HEK293 (cell line): ENCODE results near the gene PNLDC1.

ENCODE experiments used
- CTCF ChIA-PET: fragments of 350-600 bp; formaldehyde crosslinking; extraction: SDS; loops from one replicate; lab custom pipeline; 2021; ENCODE audit warnings: antibody characterized with exemption; lab: Yijun Ruan, JAX
- POLR2A ChIA-PET: fragments of 300-600 bp; formaldehyde crosslinking; extraction: SDS; loops from one replicate; lab custom pipeline; 2020; ENCODE audit warnings: antibody characterized with exemption, inconsistent platforms; lab: Yijun Ruan, JAX
- H3K27ac ChIP-seq: fragments of 200-500 bp; sonication (Bioruptor generic); 2 replicates; pipeline ENCODE4 v1.5.1; 2014; ENCODE audit warnings: low read depth, low read length, control low read depth, inconsistent platforms; ENCODE audit errors: extremely low read depth
- H3K36me3 ChIP-seq, 2 experiments: fragments of 200-500 bp in 1 of 2; sonication (Bioruptor generic) in 1 of 2; 1 replicate in 1 of 2; 2 replicates in 1 of 2; pipeline ENCODE4 v1.5.1; 2014 to 2017; ENCODE audit warnings: inconsistent platforms in 2 of 2, low read length in 2 of 2; ENCODE audit not compliant: control insufficient read depth in 2 of 2, insufficient read depth in 1 of 2
- H3K4me1 ChIP-seq: fragments of 200-500 bp; sonication (Bioruptor generic); 2 replicates; pipeline ENCODE4 v1.5.1; 2014; ENCODE audit warnings: mild to moderate bottlenecking, low read length, inconsistent platforms; ENCODE audit not compliant: control insufficient read depth, insufficient read depth
- H3K4me3 ChIP-seq: 2 replicates; pipeline ENCODE4 v1.5.1; 2011; ENCODE audit warnings: low read depth, mild to moderate bottlenecking, control low read depth, low read length, moderate library complexity
- H3K9me3 ChIP-seq: fragments of 200-500 bp; sonication (Bioruptor generic); 2 replicates; pipeline ENCODE4 v1.5.1; 2014; ENCODE audit warnings: low read depth, low read length, inconsistent platforms; ENCODE audit not compliant: control insufficient read depth, insufficient read depth
- FEZF1 ChIP-seq: fragments of 450-650 bp; formaldehyde crosslinking; IDR thresholded peaks from 2 replicates; pipeline ENCODE4 v1.5.1; 2016; ENCODE audit warnings: missing biosample characterization, missing genetic modification characterization
- PRDM1 ChIP-seq: fragments of 450-650 bp; formaldehyde crosslinking; IDR thresholded peaks from 2 replicates; pipeline ENCODE4; 2016; ENCODE audit warnings: missing biosample characterization, missing genetic modification characterization
- TRIM28 ChIP-seq: IDR thresholded peaks from 2 replicates; pipeline ENCODE4 v1.6.1; 2011; ENCODE audit warnings: low read length, control low read depth, borderline replicate concordance
- WT1 ChIP-seq: fragments of 450-650 bp; formaldehyde crosslinking; IDR thresholded peaks from 2 replicates; pipeline ENCODE4 v1.5.1; 2016; ENCODE audit warnings: missing biosample characterization, missing genetic modification characterization
- YY2 ChIP-seq: fragments of 450-650 bp; formaldehyde crosslinking; IDR thresholded peaks from 2 replicates; pipeline ENCODE4 v1.5.1; 2016; ENCODE audit warnings: missing biosample characterization, missing genetic modification characterization
- ZNF202 ChIP-seq: fragments of 450-650 bp; formaldehyde crosslinking; IDR thresholded peaks from 2 replicates; pipeline ENCODE4 v1.5.1; 2016; ENCODE audit warnings: missing biosample characterization, missing genetic modification characterization, borderline replicate concordance
- ZNF350 ChIP-seq: fragments of 450-650 bp; formaldehyde crosslinking; IDR thresholded peaks from 2 replicates; pipeline ENCODE4 v1.5.0; 2017; ENCODE audit warnings: missing biosample characterization, mild to moderate bottlenecking, missing genetic modification characterization
- ZNF394 ChIP-seq: fragments of 450-650 bp; formaldehyde crosslinking; IDR thresholded peaks from 2 replicates; pipeline ENCODE4 v1.5.1; 2016; ENCODE audit warnings: missing biosample characterization, missing genetic modification characterization, mild to moderate bottlenecking, moderate library complexity, borderline replicate concordance
- ZNF416 ChIP-seq: fragments of 450-650 bp; formaldehyde crosslinking; IDR thresholded peaks from 2 replicates; pipeline ENCODE4 v1.5.1; 2016; ENCODE audit warnings: missing biosample characterization, missing genetic modification characterization
- ZNF423 ChIP-seq: fragments of 450-650 bp; formaldehyde crosslinking; IDR thresholded peaks from 2 replicates; pipeline ENCODE4 v1.5.1; 2016; ENCODE audit warnings: missing biosample characterization, missing genetic modification characterization
- ZNF48 ChIP-seq: fragments of 450-650 bp; formaldehyde crosslinking; IDR thresholded peaks from 2 replicates; pipeline ENCODE4 v1.5.1; 2016; ENCODE audit warnings: missing biosample characterization, missing genetic modification characterization
- ZNF514 ChIP-seq: fragments of 450-650 bp; formaldehyde crosslinking; IDR thresholded peaks from 2 replicates; pipeline ENCODE4 v1.5.1; 2016; ENCODE audit warnings: missing biosample characterization, missing genetic modification characterization
- ZNF585B ChIP-seq: fragments of 450-650 bp; formaldehyde crosslinking; IDR thresholded peaks from 2 replicates; pipeline ENCODE4 v1.5.1; 2016; ENCODE audit warnings: missing biosample characterization, missing genetic modification characterization
- ZNF596 ChIP-seq: fragments of 450-650 bp; IDR thresholded peaks from 2 replicates; pipeline ENCODE4 v1.5.0; 2018; ENCODE audit warnings: missing biosample characterization, mild to moderate bottlenecking, missing genetic modification characterization, moderate library complexity
- ZNF600 ChIP-seq: fragments of 450-650 bp; formaldehyde crosslinking; IDR thresholded peaks from 2 replicates; pipeline ENCODE4 v1.5.1; 2016; ENCODE audit warnings: missing biosample characterization, missing genetic modification characterization
- ZNF677 ChIP-seq: fragments of 450-650 bp; IDR thresholded peaks from 2 replicates; pipeline ENCODE4 v1.5.0; 2018; ENCODE audit warnings: missing biosample characterization, mild to moderate bottlenecking, missing genetic modification characterization, moderate library complexity
- ZNF707 ChIP-seq: fragments of 450-650 bp; formaldehyde crosslinking; IDR thresholded peaks from 2 replicates; pipeline ENCODE4 v1.5.1; 2016; ENCODE audit warnings: missing biosample characterization, missing genetic modification characterization
- ZSCAN16 ChIP-seq: fragments of 450-650 bp; formaldehyde crosslinking; IDR thresholded peaks from 2 replicates; pipeline ENCODE4 v1.5.1; 2016; ENCODE audit warnings: missing biosample characterization, missing genetic modification characterization
- ZSCAN23 ChIP-seq: fragments of 450-650 bp; formaldehyde crosslinking; IDR thresholded peaks from 2 replicates; pipeline ENCODE4 v1.5.1; 2016; ENCODE audit warnings: missing biosample characterization, missing genetic modification characterization
- TF ChIP-seq, protein P1 (sequence below): fragments of 450-650 bp; formaldehyde crosslinking; IDR thresholded peaks from 2 replicates; pipeline ENCODE4 v1.5.1; 2017; ENCODE audit warnings: missing biosample characterization, missing genetic modification characterization
- TF ChIP-seq, protein P2 (sequence below): fragments of 450-650 bp; formaldehyde crosslinking; IDR thresholded peaks from 2 replicates; pipeline ENCODE4 v1.5.1; 2017; ENCODE audit warnings: missing biosample characterization, missing genetic modification characterization
- TF ChIP-seq, protein P3 (sequence below): fragments of 450-650 bp; formaldehyde crosslinking; IDR thresholded peaks from 2 replicates; pipeline ENCODE4 v1.5.1; 2016; ENCODE audit warnings: missing biosample characterization, missing genetic modification characterization, low read depth
- TF ChIP-seq, protein P4 (sequence below): fragments of 450-650 bp; formaldehyde crosslinking; IDR thresholded peaks from 2 replicates; pipeline ENCODE4 v1.5.1; 2017; ENCODE audit warnings: missing biosample characterization, missing genetic modification characterization
- TF ChIP-seq, protein P5 (sequence below): fragments of 450-650 bp; formaldehyde crosslinking; IDR thresholded peaks from 2 replicates; pipeline ENCODE4 v1.5.1; 2016; ENCODE audit warnings: missing biosample characterization, missing genetic modification characterization, borderline replicate concordance

PNLDC1 gene

DNA sequence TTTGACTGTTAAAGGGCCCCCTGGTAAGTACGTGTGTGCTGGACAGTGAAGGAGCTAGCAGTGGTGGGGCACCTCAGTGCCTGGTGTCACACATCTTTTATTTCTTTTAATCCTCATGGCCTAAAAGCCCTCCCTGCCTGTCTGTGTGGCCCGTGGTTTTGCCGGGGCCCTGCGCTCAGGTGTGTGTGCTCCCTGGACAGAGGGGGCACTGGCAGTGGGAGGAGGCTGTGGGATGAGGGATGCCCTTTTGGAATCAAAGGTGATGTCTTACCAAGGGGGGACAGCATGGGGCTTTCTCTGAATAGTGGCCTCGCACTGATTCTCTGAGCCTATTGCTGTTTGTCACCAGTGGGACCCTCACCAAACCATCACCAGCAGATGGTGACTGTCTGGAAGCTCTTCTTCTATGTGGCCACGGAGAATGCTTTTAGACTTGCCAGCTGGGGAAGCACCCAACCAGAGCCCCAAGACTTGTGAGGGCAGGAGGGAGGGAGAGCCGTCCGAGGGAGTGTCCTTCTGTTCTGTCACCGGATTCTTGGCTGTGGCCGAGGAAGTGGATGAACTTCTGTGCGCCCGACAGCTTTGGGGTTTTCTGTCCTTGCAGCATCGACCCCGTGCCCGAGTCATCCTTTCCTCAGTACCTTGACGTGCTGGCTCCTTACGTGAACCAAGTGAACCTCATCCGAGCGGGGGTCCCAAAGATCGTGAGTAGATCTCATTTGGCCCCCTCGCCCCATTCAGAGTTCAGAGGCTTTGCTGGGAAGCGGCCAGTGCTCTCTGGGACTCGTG is 18.1 kb downstream of the PNLDC1 start (continued):
- TF ChIP-seq, protein P1, sequence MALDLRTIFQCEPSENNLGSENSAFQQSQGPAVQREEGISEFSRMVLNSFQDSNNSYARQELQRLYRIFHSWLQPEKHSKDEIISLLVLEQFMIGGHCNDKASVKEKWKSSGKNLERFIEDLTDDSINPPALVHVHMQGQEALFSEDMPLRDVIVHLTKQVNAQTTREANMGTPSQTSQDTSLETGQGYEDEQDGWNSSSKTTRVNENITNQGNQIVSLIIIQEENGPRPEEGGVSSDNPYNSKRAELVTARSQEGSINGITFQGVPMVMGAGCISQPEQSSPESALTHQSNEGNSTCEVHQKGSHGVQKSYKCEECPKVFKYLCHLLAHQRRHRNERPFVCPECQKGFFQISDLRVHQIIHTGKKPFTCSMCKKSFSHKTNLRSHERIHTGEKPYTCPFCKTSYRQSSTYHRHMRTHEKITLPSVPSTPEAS (tag by site-specific recombination), result no peak
- TF ChIP-seq TRIM28, result no peak
- no peak for TF ChIP-seq ZNF596 (tag by site-specific recombination)
- no peak for TF ChIP-seq ZNF585B (tag by site-specific recombination)
- no peak for TF ChIP-seq ZSCAN23 (tag by site-specific recombination)
- no peak for TF ChIP-seq YY2 (tag by site-specific recombination)
- no peak for TF ChIP-seq ZNF514
- no peak for TF ChIP-seq ZNF48 (tag by site-specific recombination)
- TF ChIP-seq, all 188 proteins: peak for 0

DNA sequence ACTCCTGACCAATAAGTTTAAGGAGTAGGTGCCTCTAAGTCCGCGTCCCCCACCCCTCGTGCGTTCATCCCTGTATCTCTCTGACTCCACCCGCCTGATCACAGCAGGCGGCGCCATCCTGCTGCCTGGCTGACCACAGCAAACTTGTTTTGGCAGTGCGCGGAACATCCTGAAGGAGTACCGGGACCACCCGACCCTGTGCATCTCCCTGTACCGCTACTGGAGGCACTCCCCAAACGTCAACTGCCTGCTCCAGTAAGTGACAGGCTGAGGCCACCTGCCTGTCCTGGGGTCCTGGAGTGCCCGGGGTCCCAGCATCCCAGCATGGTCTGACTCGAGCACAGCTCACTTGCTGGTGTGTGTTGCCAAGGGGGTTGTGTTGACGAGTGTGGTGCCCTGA is 19.0 kb downstream of the PNLDC1 start:
- no peaks in the 10 kb centered on the region for H3K36me3 ChIP-seq
- no peaks in the 10 kb centered on the region for H3K9me3 ChIP-seq
- no peaks in the 10 kb centered on the region for H3K4me1 ChIP-seq
- no peak overlapping the region for H3K4me3 ChIP-seq
- POLR2A ChIA-PET, result no interaction called here
- H3K27ac ChIP-seq, result no peak overlapping the region
- TF ChIP-seq ZNF416 (no peak), ZNF600 (tag by site-specific recombination) (no peak), YY2 (tag by site-specific recombination) (no peak), ZNF394 (tag by site-specific recombination) (no peak), ZNF350 (tag by site-specific recombination) (no peak), ZNF677 (no peak), WT1 (no peak), ZNF423 (tag by site-specific recombination) (no peak), ZNF707 (tag by site-specific recombination) (no peak), PRDM1 (no peak), FEZF1 (tag by site-specific recombination) (no peak), ZNF202 (tag by site-specific recombination) (no peak), ZSCAN16 (tag by site-specific recombination) (no peak)
- TF ChIP-seq, protein P2, sequence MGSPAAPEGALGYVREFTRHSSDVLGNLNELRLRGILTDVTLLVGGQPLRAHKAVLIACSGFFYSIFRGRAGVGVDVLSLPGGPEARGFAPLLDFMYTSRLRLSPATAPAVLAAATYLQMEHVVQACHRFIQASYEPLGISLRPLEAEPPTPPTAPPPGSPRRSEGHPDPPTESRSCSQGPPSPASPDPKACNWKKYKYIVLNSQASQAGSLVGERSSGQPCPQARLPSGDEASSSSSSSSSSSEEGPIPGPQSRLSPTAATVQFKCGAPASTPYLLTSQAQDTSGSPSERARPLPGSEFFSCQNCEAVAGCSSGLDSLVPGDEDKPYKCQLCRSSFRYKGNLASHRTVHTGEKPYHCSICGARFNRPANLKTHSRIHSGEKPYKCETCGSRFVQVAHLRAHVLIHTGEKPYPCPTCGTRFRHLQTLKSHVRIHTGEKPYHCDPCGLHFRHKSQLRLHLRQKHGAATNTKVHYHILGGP (tag by site-specific recombination), result no peak
- TF ChIP-seq, protein P3, sequence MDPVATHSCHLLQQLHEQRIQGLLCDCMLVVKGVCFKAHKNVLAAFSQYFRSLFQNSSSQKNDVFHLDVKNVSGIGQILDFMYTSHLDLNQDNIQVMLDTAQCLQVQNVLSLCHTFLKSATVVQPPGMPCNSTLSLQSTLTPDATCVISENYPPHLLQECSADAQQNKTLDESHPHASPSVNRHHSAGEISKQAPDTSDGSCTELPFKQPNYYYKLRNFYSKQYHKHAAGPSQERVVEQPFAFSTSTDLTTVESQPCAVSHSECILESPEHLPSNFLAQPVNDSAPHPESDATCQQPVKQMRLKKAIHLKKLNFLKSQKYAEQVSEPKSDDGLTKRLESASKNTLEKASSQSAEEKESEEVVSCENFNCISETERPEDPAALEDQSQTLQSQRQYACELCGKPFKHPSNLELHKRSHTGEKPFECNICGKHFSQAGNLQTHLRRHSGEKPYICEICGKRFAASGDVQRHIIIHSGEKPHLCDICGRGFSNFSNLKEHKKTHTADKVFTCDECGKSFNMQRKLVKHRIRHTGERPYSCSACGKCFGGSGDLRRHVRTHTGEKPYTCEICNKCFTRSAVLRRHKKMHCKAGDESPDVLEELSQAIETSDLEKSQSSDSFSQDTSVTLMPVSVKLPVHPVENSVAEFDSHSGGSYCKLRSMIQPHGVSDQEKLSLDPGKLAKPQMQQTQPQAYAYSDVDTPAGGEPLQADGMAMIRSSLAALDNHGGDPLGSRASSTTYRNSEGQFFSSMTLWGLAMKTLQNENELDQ (tag by site-specific recombination), result no peak
- TF ChIP-seq, protein P4, sequence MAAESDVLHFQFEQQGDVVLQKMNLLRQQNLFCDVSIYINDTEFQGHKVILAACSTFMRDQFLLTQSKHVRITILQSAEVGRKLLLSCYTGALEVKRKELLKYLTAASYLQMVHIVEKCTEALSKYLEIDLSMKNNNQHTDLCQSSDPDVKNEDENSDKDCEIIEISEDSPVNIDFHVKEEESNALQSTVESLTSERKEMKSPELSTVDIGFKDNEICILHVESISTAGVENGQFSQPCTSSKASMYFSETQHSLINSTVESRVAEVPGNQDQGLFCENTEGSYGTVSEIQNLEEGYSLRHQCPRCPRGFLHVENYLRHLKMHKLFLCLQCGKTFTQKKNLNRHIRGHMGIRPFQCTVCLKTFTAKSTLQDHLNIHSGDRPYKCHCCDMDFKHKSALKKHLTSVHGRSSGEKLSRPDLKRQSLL (tag by site-specific recombination), result no peak
- TF ChIP-seq, protein P5, sequence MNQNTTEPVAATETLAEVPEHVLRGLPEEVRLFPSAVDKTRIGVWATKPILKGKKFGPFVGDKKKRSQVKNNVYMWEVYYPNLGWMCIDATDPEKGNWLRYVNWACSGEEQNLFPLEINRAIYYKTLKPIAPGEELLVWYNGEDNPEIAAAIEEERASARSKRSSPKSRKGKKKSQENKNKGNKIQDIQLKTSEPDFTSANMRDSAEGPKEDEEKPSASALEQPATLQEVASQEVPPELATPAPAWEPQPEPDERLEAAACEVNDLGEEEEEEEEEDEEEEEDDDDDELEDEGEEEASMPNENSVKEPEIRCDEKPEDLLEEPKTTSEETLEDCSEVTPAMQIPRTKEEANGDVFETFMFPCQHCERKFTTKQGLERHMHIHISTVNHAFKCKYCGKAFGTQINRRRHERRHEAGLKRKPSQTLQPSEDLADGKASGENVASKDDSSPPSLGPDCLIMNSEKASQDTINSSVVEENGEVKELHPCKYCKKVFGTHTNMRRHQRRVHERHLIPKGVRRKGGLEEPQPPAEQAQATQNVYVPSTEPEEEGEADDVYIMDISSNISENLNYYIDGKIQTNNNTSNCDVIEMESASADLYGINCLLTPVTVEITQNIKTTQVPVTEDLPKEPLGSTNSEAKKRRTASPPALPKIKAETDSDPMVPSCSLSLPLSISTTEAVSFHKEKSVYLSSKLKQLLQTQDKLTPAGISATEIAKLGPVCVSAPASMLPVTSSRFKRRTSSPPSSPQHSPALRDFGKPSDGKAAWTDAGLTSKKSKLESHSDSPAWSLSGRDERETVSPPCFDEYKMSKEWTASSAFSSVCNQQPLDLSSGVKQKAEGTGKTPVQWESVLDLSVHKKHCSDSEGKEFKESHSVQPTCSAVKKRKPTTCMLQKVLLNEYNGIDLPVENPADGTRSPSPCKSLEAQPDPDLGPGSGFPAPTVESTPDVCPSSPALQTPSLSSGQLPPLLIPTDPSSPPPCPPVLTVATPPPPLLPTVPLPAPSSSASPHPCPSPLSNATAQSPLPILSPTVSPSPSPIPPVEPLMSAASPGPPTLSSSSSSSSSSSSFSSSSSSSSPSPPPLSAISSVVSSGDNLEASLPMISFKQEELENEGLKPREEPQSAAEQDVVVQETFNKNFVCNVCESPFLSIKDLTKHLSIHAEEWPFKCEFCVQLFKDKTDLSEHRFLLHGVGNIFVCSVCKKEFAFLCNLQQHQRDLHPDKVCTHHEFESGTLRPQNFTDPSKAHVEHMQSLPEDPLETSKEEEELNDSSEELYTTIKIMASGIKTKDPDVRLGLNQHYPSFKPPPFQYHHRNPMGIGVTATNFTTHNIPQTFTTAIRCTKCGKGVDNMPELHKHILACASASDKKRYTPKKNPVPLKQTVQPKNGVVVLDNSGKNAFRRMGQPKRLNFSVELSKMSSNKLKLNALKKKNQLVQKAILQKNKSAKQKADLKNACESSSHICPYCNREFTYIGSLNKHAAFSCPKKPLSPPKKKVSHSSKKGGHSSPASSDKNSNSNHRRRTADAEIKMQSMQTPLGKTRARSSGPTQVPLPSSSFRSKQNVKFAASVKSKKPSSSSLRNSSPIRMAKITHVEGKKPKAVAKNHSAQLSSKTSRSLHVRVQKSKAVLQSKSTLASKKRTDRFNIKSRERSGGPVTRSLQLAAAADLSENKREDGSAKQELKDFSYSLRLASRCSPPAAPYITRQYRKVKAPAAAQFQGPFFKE (tag by site-specific recombination), result no peak
- CTCF ChIA-PET, result interaction anchor here (0.7 kb wide), 1 partner anchor 1091 kb away, joined by 3 read pairs; no protein-coding TSS in a partner anchor
